Fibroblast of skin of left quadriceps (primary cell): ENCODE results near the gene LYRM9.
"Not testable (repeated sequence)": the region's sequence is repeated elsewhere in the genome, so short reads cannot be mapped to it uniquely, and the experiment has no call there.

ENCODE experiments used
- DNase-seq, 2 experiments: peaks; one replicate each; pipeline ENCODE4 v3.0.0-alpha.2; 2013; ENCODE audit warnings: low read depth in 2 of 2

LYRM9 gene

GRCh38 chr17:27839571-27840405, 53.4 kb downstream of the LYRM9 start:
- DNase-seq: not testable (repeated sequence)

- not testable (repeated sequence) for DNase-seq
Measured at GRCh38 chr17:27838607-27839006, 54.6 kb downstream of the LYRM9 start.

GRCh38 chr17:27837769-27838168, 55.4 kb downstream of the LYRM9 start:
- not testable (repeated sequence) for DNase-seq

GRCh38 chr17:27836651-27837050, 56.5 kb downstream of the LYRM9 start:
- no peak for DNase-seq

- no peak for DNase-seq
Measured at GRCh38 chr17:27834571-27834970, 58.6 kb downstream of the LYRM9 start.

GRCh38 chr17:27832831-27833230, 60.3 kb downstream of the LYRM9 start:
- no peak for DNase-seq

GRCh38 chr17:27829888-27830287, 63.3 kb downstream of the LYRM9 start:
- not testable (repeated sequence) for DNase-seq

- DNase-seq: not testable (repeated sequence)
Measured at GRCh38 chr17:27829143-27829711, 63.9 kb downstream of the LYRM9 start.
